HepG2 (cell line): Measurements from ENCODE around the gene B9D2. TPM values are rescaled to one million over a fixed set of nuclear protein-coding genes. Genes with fewer than 3 reads are reported as not detected.

Experiments
- ATAC-seq: fragments of 200-7000 bp; cut with Tn5 transposase; 3 replicates; pipeline ENCODE4 v1.9.1; 2020; ENCODE audit warnings: mild to moderate bottlenecking, moderate library complexity
- BruUV-seq: library from RNA; stranded (reverse); fragments of 400-500 nt; replicated peaks from 2 replicates; lab custom pipeline; 2021; lab: Mats Ljungman, UMichigan
- CTCF ChIA-PET: fragments of 300-600 bp; formaldehyde crosslinking; extraction: SDS; loops from one replicate; lab custom pipeline; 2021; ENCODE audit warnings: low total read pairs, inconsistent platforms, low intra/inter-chr PET ratio; lab: Yijun Ruan, JAX
- POLR2A ChIA-PET: fragments of 350-600 bp; sonication (Branson Sonifier 250); formaldehyde crosslinking; loops from one replicate; lab custom pipeline; 2020; ENCODE audit warnings: antibody characterized with exemption, inconsistent platforms; lab: Yijun Ruan, JAX
- DNase-seq: peaks from one replicate; pipeline ENCODE4 v3.0.0-alpha.2; 2015; ENCODE audit warnings: low spot score
- FAIRE-seq: peaks from 3 replicates; lab custom pipeline; 2011; peaks lifted over from hg19 to GRCh38; lab: Jason Lieb, UNC
- H2AFZ ChIP-seq: one replicate; pipeline ENCODE4 v1.6.1; 2011; ENCODE audit warnings: low read length, inconsistent platforms
- H3K27ac ChIP-seq: fragments of 300-600 bp; 3 replicates; pipeline ENCODE4 v1.8.0; 2011; ENCODE audit warnings: mixed run types, mild to moderate bottlenecking, mixed read lengths, low read length, inconsistent platforms; ENCODE audit not compliant: insufficient read depth; ENCODE audit errors: extremely low read length
- H3K27me3 ChIP-seq, 2 experiments: fragments of 200-600 bp in 1 of 2; 2 replicates in 1 of 2; 3 replicates in 1 of 2; pipeline versions ENCODE4 v1.6.0 to v1.8.0; 2011; ENCODE audit warnings: low read length in 2 of 2, mild to moderate bottlenecking in 2 of 2, moderate library complexity in 2 of 2, inconsistent platforms in 1 of 2; ENCODE audit not compliant: insufficient read depth in 2 of 2, control insufficient read depth in 1 of 2
- H3K36me3 ChIP-seq, 2 experiments: fragments of 200-600 bp in 1 of 2; replicated peaks in 1 of 2; 2 replicates in 1 of 2; 3 replicates in 1 of 2; pipeline versions ENCODE4 v1.5.1 to v1.8.0; 2011; ENCODE audit warnings: low read length in 2 of 2, inconsistent platforms in 1 of 2; ENCODE audit not compliant: insufficient read depth in 2 of 2, control insufficient read depth in 1 of 2
- H3K4me1 ChIP-seq: 2 replicates; pipeline ENCODE4 v1.5.1; 2012; ENCODE audit warnings: low read length, inconsistent platforms; ENCODE audit not compliant: insufficient read depth
- H3K4me2 ChIP-seq: 2 replicates; pipeline ENCODE4 v1.6.0; 2011; ENCODE audit warnings: low read depth, low read length, inconsistent platforms
- H3K4me3 ChIP-seq, 3 experiments: fragments of 200-600 bp in 1 of 3; sonication (generic), shearing (Covaris generic) in 1 of 3; replicated peaks in 1 of 3; 2 replicates each; pipeline ENCODE4 v1.5.1; 2011 to 2016; ENCODE audit warnings: low read length in 3 of 3, inconsistent platforms in 2 of 3, low read depth in 2 of 3, mild to moderate bottlenecking in 2 of 3, control low read depth in 1 of 3, mixed read lengths in 1 of 3; ENCODE audit not compliant: insufficient read depth in 1 of 3
- H3K79me2 ChIP-seq: one replicate; pipeline ENCODE4 v1.6.1; 2011; ENCODE audit warnings: low read length, inconsistent platforms; ENCODE audit not compliant: insufficient read depth
- H3K9ac ChIP-seq: 2 replicates; pipeline ENCODE4 v1.6.0; 2011; ENCODE audit warnings: mild to moderate bottlenecking, low read depth, low read length, inconsistent platforms; ENCODE audit not compliant: insufficient read depth
- H3K9me3 ChIP-seq: 2 replicates; pipeline ENCODE4 v1.5.1; 2012; ENCODE audit warnings: mild to moderate bottlenecking, low read length
- H4K20me1 ChIP-seq: 2 replicates; pipeline ENCODE4 v1.6.0; 2011; ENCODE audit warnings: inconsistent platforms, mild to moderate bottlenecking, low read length, moderate library complexity; ENCODE audit not compliant: insufficient read depth
- HOXA5 ChIP-seq: sonication (generic); formaldehyde crosslinking; IDR thresholded peaks from 2 replicates; pipeline ENCODE4 v1.4.0; 2020; ENCODE audit warnings: missing genetic modification reagents
- JUND ChIP-seq: sonication (generic); formaldehyde crosslinking; IDR thresholded peaks from 2 replicates; pipeline ENCODE4 v1.8.0; 2022; ENCODE audit warnings: mild to moderate bottlenecking, missing genetic modification reagents
- KDM6A ChIP-seq: IDR thresholded peaks from 2 replicates; pipeline ENCODE4 v1.6.1; 2016; ENCODE audit warnings: low read depth
- MXI1 ChIP-seq: IDR thresholded peaks from 3 replicates; pipeline ENCODE4 v1.6.1; 2012; ENCODE audit warnings: low read depth, low read length, inconsistent platforms, borderline replicate concordance
- NR2F6 ChIP-seq, 2 experiments: IDR thresholded peaks; 2 replicates each; pipeline ENCODE4 v1.6.1; 2016; ENCODE audit warnings: antibody characterized with exemption in 1 of 2, mild to moderate bottlenecking in 1 of 2
- SALL1 ChIP-seq: sonication (generic); formaldehyde crosslinking; IDR thresholded peaks from 2 replicates; pipeline ENCODE4 v1.8.0; 2022; ENCODE audit warnings: mild to moderate bottlenecking, missing genetic modification reagents
- ZNF232 ChIP-seq: sonication (generic); formaldehyde crosslinking; IDR thresholded peaks from 2 replicates; pipeline ENCODE4 v1.4.0; 2020; ENCODE audit warnings: missing genetic modification reagents, borderline replicate concordance
- WGBS: methylation state at CpG from one replicate; pipeline ENCODE4 v1.1.6; 2017; ENCODE audit warnings: low lambda C conversion rate; 5-methylcytosine and 5-hydroxymethylcytosine counted together
- in situ Hi-C: cut with HindIII; loops from 2 replicates; pipeline ENCODE4 v1.10.0; 2017; ENCODE audit warnings: low pct_unique_long_range_greater_than_20kb; ENCODE audit not compliant: extremely low pct_ligation_motif_present
- intact Hi-C: fragments of 100-400 bp; cut with micrococcal nuclease; formaldehyde crosslinking; loops from one replicate; pipeline ENCODE4 v1.10.0; 2022; ENCODE audit not compliant: unreplicated experiment
- polyA plus RNA-seq, 8 experiments: library from polyadenylated mRNA; depleted of rRNA in 3 of 8; stranded (reverse) in 7 of 8; unstranded in 1 of 8; fragments of >200 nt; fragmentation: Illumina TruSeq in 4 of 8; extraction: Trizol in 4 of 8; gene quantifications; 2 replicates each; pipeline versions ENCODE4 v1.2.1 to v1.2.3, GENCODE V29; 2011 to 2016; ENCODE audit warnings: low read depth in 4 of 8, missing spikeins in 1 of 8, mixed read lengths in 1 of 8; ENCODE audit not compliant: insufficient read depth in 1 of 8
- total RNA-seq, 5 experiments: library from RNA; depleted of rRNA; stranded (reverse); fragments of >200 nt; fragmentation: Illumina TruSeq; extraction: Trizol; gene quantifications; 2 replicates each; pipeline ENCODE4 v1.2.3, GENCODE V29; 2016; ENCODE audit warnings: low read depth in 1 of 5
- TF ChIP-seq, protein P1 (sequence below): sonication (generic); formaldehyde crosslinking; IDR thresholded peaks from 2 replicates; pipeline ENCODE4 v1.5.0; 2020; ENCODE audit warnings: mild to moderate bottlenecking, missing genetic modification reagents, borderline replicate concordance
- TF ChIP-seq, protein P2 (sequence below): IDR thresholded peaks from 2 replicates; pipeline ENCODE4 v1.6.1; 2016
- TF ChIP-seq, protein P3 (sequence below): sonication (generic); formaldehyde crosslinking; IDR thresholded peaks from 2 replicates; pipeline ENCODE4 v1.5.1; 2020; ENCODE audit warnings: missing genetic modification reagents, mild to moderate bottlenecking, borderline replicate concordance

Gene B9D2
- total and polyA plus RNA-seq, 2 of the 13 experiments (the other 11 are each of a cell fraction or from before 2014, with no cell fraction given), result 3.1 to 4.4 TPM

DNA sequence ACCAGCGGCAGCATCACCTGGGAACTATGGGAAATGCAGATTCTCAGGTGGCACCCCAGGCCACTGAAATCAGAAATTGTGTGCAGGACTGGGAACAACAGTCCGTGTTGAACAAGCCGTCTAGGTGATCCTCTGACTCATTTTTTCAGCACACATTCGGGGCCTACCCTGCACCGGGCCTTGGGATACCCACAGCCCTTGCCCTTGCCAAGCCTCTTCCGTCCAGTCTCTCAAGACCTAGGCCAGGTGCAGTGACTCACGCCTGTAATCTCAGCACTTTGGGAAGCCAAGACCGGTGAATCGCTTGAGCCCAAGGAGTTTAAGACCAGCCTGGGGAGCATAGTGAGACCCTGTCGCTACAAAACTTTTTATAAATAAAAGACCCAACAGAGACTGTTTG, 28.5 kb downstream of the B9D2 start:
- FAIRE-seq, result no peak
- POLR2A ChIA-PET, result no interaction called here

DNA sequence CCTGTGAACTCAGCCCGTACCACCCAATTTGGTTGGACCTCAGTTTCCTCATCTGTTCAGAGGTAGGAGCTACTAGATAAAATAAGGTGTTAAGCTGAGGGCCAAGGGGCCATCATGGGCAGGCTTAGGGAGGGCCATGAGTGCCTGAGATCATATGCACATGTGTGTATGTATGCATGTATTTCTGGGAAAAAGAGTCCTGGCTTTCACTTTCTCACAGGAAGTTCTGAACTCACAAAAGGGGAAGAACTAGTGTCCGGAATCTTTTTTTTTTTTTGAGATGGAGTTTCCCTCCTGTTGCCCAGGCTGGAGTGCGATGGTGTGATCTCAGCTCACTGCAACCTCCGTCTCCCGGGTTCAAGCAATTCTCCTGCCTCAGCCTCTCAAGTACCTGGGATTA, 29.2 kb downstream of the B9D2 start:
- H3K27ac ChIP-seq, result no peak overlapping the region
- no peak for FAIRE-seq
- TF ChIP-seq, protein P1, sequence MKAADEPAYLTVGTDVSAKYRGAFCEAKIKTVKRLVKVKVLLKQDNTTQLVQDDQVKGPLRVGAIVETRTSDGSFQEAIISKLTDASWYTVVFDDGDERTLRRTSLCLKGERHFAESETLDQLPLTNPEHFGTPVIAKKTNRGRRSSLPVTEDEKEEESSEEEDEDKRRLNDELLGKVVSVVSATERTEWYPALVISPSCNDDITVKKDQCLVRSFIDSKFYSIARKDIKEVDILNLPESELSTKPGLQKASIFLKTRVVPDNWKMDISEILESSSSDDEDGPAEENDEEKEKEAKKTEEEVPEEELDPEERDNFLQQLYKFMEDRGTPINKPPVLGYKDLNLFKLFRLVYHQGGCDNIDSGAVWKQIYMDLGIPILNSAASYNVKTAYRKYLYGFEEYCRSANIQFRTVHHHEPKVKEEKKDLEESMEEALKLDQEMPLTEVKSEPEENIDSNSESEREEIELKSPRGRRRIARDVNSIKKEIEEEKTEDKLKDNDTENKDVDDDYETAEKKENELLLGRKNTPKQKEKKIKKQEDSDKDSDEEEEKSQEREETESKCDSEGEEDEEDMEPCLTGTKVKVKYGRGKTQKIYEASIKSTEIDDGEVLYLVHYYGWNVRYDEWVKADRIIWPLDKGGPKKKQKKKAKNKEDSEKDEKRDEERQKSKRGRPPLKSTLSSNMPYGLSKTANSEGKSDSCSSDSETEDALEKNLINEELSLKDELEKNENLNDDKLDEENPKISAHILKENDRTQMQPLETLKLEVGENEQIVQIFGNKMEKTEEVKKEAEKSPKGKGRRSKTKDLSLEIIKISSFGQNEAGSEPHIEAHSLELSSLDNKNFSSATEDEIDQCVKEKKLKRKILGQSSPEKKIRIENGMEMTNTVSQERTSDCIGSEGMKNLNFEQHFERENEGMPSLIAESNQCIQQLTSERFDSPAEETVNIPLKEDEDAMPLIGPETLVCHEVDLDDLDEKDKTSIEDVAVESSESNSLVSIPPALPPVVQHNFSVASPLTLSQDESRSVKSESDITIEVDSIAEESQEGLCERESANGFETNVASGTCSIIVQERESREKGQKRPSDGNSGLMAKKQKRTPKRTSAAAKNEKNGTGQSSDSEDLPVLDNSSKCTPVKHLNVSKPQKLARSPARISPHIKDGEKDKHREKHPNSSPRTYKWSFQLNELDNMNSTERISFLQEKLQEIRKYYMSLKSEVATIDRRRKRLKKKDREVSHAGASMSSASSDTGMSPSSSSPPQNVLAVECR (CRISPR knock-in tag), result no peak
- TF ChIP-seq HOXA5 (CRISPR knock-in tag) (no peak), SALL1 (CRISPR knock-in tag) (no peak), ZNF232 (CRISPR knock-in tag) (no peak), JUND (CRISPR knock-in tag) (no peak)
- TF ChIP-seq, protein P2, sequence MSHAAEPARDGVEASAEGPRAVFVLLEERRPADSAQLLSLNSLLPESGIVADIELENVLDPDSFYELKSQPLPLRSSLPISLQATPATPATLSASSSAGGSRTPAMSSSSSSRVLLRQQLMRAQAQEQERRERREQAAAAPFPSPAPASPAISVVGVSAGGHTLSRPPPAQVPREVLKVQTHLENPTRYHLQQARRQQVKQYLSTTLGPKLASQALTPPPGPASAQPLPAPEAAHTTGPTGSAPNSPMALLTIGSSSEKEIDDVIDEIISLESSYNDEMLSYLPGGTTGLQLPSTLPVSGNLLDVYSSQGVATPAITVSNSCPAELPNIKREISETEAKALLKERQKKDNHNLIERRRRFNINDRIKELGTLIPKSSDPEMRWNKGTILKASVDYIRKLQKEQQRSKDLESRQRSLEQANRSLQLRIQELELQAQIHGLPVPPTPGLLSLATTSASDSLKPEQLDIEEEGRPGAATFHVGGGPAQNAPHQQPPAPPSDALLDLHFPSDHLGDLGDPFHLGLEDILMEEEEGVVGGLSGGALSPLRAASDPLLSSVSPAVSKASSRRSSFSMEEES (CRISPR knock-in tag), result no peak

More for the DNA sequence above, 28.5 kb downstream of the B9D2 start:
- DNase-seq (no peak), ATAC-seq (no peak)
- CTCF ChIA-PET, result no interaction called here
- Histone ChIP-seq H4K20me1 (no peaks in the 10 kb centered on the region), H3K9ac (no peak overlapping the region), H3K27ac (no peak overlapping the region), H3K36me3 (peaks cover 9 to 47% of the 10 kb centered on the region in 2 experiments; a peak in 4 of 5 replicates), H3K79me2 (no peaks in the 10 kb centered on the region), H3K27me3 (no peaks in the 10 kb centered on the region), H3K4me2 (no peak overlapping the region), H3K9me3 (no peaks in the 10 kb centered on the region), H3K4me1 (no peaks in the 10 kb centered on the region), H3K4me3 (no peak overlapping the region), H2AFZ (no peak overlapping the region)
- TF ChIP-seq MXI1 (no peak), KDM6A (CRISPR knock-in tag) (no peak), NR2F6 (IDR thresholded peaks at IDR 0.05) (no peak), NR2F6 (CRISPR knock-in tag; IDR thresholded peaks at IDR 0.05) (no peak)
- TF ChIP-seq, protein P3, sequence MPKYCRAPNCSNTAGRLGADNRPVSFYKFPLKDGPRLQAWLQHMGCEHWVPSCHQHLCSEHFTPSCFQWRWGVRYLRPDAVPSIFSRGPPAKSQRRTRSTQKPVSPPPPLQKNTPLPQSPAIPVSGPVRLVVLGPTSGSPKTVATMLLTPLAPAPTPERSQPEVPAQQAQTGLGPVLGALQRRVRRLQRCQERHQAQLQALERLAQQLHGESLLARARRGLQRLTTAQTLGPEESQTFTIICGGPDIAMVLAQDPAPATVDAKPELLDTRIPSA (CRISPR knock-in tag), result no peak
- intact Hi-C loops (no loop called here), in situ Hi-C loops (no loop called here)
- BruUV-seq, result no TSS peak
- 100% methylated on average over 6 of the region's 10 CpGs for WGBS

More for the DNA sequence above, 29.2 kb downstream of the B9D2 start:
- WGBS, result 97% methylated on average over 5 of the region's 5 CpGs
- no peak overlapping the region for H3K4me2 ChIP-seq
- H3K4me3 ChIP-seq, result no peak overlapping the region
- H2AFZ ChIP-seq, result no peak overlapping the region
- ChIA-PET CTCF (no interaction called here), POLR2A (no interaction called here)
- in situ Hi-C loops (no loop called here), intact Hi-C loops (no loop called here)
- H3K79me2 ChIP-seq, result no peaks in the 10 kb centered on the region
- no peaks in the 10 kb centered on the region for H3K9me3 ChIP-seq
- DNase-seq, result no peak
- H3K36me3 ChIP-seq, result peaks cover 9 to 49% of the 10 kb centered on the region in 2 experiments; a peak in 4 of 5 replicates
- H3K9ac ChIP-seq, result no peak overlapping the region
- no peaks in the 10 kb centered on the region for H3K27me3 ChIP-seq
- no peak for ATAC-seq
- no peaks in the 10 kb centered on the region for H4K20me1 ChIP-seq
- no TSS peak for BruUV-seq
- no peaks in the 10 kb centered on the region for H3K4me1 ChIP-seq
